Measurements from ENCODE around the gene TFB1M. TPM values are rescaled to one million over a fixed set of nuclear protein-coding genes. Genes with fewer than 3 reads are reported as not detected.

TFB1M gene
- polyA plus RNA-seq, 2 donors: 10.6 to 13.3 TPM

DNA sequence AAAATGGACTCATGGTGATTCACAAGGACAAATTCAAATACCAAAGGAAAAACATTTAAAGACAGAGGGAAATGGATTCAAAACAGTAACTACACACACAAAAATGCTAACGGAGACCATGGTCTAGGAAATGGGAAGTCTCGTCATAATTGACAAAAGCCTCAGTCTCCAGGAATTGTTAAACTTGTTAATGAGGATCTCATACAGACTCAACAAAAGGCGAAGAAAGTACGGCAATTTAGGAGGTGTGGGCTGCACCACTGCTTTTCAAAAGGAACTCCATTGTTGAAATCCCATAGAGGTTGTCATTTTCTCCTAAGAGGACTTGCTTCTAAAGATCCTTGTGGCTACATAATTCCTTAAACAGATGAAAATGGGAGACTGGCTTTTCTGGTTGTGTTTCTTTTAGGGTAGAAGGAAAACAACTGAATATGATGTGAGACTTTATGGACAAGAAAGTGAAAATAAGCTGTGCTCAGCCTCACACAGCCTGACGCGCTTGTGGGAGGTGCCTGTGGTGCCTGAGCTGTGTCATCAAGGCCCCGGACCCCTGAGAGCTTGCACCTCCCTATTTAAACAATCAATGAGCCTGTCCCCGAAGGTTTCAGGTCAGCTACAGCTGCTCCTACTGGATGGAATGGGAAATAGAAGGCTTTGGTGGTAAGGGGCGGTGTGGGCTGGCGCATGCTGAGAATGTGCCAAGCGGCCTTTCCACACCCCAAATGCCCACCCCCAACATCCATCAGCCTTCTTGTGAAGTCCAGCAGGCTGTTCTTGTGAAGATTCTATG, 53.0 kb downstream of the TFB1M start:
- WGBS, 2 donors: 94 to 95% methylated on average over 11 of the region's 11 CpGs
- no peak overlapping the region for H3K4me3 ChIP-seq (ENCODE audit: low read depth in 1 of 2, low read length in 2 of 2)
- no peaks in the 10 kb centered on the region for H3K27me3 ChIP-seq (ENCODE audit: control insufficient read depth in 1 of 2, insufficient read depth in 2 of 2, low read length in 2 of 2)
- no peaks in the 10 kb centered on the region for H3K9me3 ChIP-seq (ENCODE audit: control insufficient read depth in 2 of 2, insufficient read depth in 1 of 2, low read depth in 1 of 2, low read length in 1 of 2)
- H3K36me3 ChIP-seq (ENCODE audit: control insufficient read depth in 2 of 2, insufficient read depth in 2 of 2, low read length in 1 of 2): peaks cover 8 to 9% of the 10 kb centered on the region in 2 donors
- H3K27ac ChIP-seq (ENCODE audit: low read depth in 2 of 2, low read length in 1 of 2): no peak overlapping the region
- peaks cover 0 to 2% of the 10 kb centered on the region in 2 donors for H3K4me1 ChIP-seq (ENCODE audit: control insufficient read depth in 2 of 2, insufficient read depth in 2 of 2, low read length in 1 of 2)

DNA sequence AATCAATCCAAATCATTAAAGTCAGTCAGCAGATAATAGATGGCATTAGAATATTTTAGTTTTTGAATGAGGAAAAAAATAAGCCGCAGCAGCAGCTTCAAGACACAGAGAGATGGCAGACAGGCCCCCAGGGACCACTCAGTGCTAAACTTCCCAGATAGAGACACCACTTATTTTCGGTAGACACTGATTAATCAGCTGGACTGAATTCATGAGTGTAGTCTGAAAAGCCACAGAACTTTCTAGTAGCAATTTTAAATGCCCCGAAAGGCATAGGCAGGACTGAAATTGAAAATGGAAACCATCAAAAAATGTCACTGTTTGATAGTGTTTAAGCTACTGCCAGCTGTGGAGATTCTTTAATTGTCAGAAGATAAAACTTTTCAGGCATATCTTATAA, 53.6 kb downstream of the TFB1M start:
- peaks cover 8 to 9% of the 10 kb centered on the region in 2 donors for H3K36me3 ChIP-seq (ENCODE audit: control insufficient read depth in 2 of 2, insufficient read depth in 2 of 2, low read length in 1 of 2)
- no peaks in the 10 kb centered on the region for H3K27me3 ChIP-seq (ENCODE audit: control insufficient read depth in 1 of 2, insufficient read depth in 2 of 2, low read length in 2 of 2)
- WGBS, 2 donors: 61 to 63% methylated on average over 3 of the region's 3 CpGs
- H3K4me1 ChIP-seq (ENCODE audit: control insufficient read depth in 2 of 2, insufficient read depth in 2 of 2, low read length in 1 of 2): peaks cover 0 to 2% of the 10 kb centered on the region in 2 donors
- no peak overlapping the region for H3K27ac ChIP-seq (ENCODE audit: low read depth in 2 of 2, low read length in 1 of 2)
- no peak overlapping the region for H3K4me3 ChIP-seq (ENCODE audit: low read depth in 1 of 2, low read length in 2 of 2)
- no peaks in the 10 kb centered on the region for H3K9me3 ChIP-seq (ENCODE audit: control insufficient read depth in 2 of 2, insufficient read depth in 1 of 2, low read depth in 1 of 2, low read length in 1 of 2)

GRCh38 chr6:155259897-155260296, 54.4 kb downstream of the TFB1M start:
- Histone ChIP-seq H3K36me3 (ENCODE audit: control insufficient read depth in 2 of 2, insufficient read depth in 2 of 2, low read length in 1 of 2) (peaks cover 8 to 9% of the 10 kb centered on the region in 2 donors), H3K27ac (ENCODE audit: low read depth in 2 of 2, low read length in 1 of 2) (no peak overlapping the region), H3K9me3 (ENCODE audit: control insufficient read depth in 2 of 2, insufficient read depth in 1 of 2, low read depth in 1 of 2, low read length in 1 of 2) (no peaks in the 10 kb centered on the region), H3K4me1 (ENCODE audit: control insufficient read depth in 2 of 2, insufficient read depth in 2 of 2, low read length in 1 of 2) (peaks cover 0 to under 1% of the 10 kb centered on the region in 2 donors), H3K27me3 (ENCODE audit: control insufficient read depth in 1 of 2, insufficient read depth in 2 of 2, low read length in 2 of 2) (no peaks in the 10 kb centered on the region), H3K4me3 (ENCODE audit: low read depth in 1 of 2, low read length in 2 of 2) (no peak overlapping the region)
- 93 to 94% methylated on average over 5 of the region's 5 CpGs for WGBS, 2 donors

DNA sequence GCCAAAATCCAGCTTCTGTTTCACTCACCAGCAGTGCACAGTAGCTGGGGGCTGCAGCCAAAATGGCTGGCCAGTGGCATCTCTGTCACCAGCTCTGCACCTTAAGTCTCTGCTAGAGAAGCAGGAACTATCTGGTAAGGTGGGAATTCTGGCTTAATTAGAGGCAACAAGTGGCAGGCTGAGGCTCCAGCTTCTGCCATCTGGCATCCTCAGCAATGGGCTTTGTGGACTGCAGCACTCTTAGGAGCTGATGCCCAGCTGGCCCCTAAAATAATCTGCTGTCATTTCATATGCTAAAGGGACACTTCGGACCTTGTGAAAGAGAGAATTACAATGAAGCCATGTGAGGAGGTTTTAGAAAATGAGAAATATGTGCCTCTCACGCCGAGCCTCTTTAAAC, 55.1 kb downstream of the TFB1M start:
- no peak overlapping the region for H3K27ac ChIP-seq (ENCODE audit: low read depth in 2 of 2, low read length in 1 of 2)
- peaks cover 8 to 9% of the 10 kb centered on the region in 2 donors for H3K36me3 ChIP-seq (ENCODE audit: control insufficient read depth in 2 of 2, insufficient read depth in 2 of 2, low read length in 1 of 2)
- WGBS, 2 donors: 94 to 96% methylated on average over 3 of the region's 3 CpGs
- no peaks in the 10 kb centered on the region for H3K4me1 ChIP-seq (ENCODE audit: control insufficient read depth in 2 of 2, insufficient read depth in 2 of 2, low read length in 1 of 2)
- H3K4me3 ChIP-seq (ENCODE audit: low read depth in 1 of 2, low read length in 2 of 2): no peak overlapping the region
- no peaks in the 10 kb centered on the region for H3K9me3 ChIP-seq (ENCODE audit: control insufficient read depth in 2 of 2, insufficient read depth in 1 of 2, low read depth in 1 of 2, low read length in 1 of 2)
- no peaks in the 10 kb centered on the region for H3K27me3 ChIP-seq (ENCODE audit: control insufficient read depth in 1 of 2, insufficient read depth in 2 of 2, low read length in 2 of 2)

- H3K4me3 ChIP-seq (ENCODE audit: low read depth in 1 of 2, low read length in 2 of 2): no peak overlapping the region
- no peaks in the 10 kb centered on the region for H3K9me3 ChIP-seq (ENCODE audit: control insufficient read depth in 2 of 2, insufficient read depth in 1 of 2, low read depth in 1 of 2, low read length in 1 of 2)
- 91 to 95% methylated on average over 9 of the region's 9 CpGs for WGBS, 2 donors
- no peaks in the 10 kb centered on the region for H3K4me1 ChIP-seq (ENCODE audit: control insufficient read depth in 2 of 2, insufficient read depth in 2 of 2, low read length in 1 of 2)
- H3K27me3 ChIP-seq (ENCODE audit: control insufficient read depth in 1 of 2, insufficient read depth in 2 of 2, low read length in 2 of 2): no peaks in the 10 kb centered on the region
- H3K36me3 ChIP-seq (ENCODE audit: control insufficient read depth in 2 of 2, insufficient read depth in 2 of 2, low read length in 1 of 2): peaks cover 3 to 9% of the 10 kb centered on the region in 2 donors
- no peak overlapping the region for H3K27ac ChIP-seq (ENCODE audit: low read depth in 2 of 2, low read length in 1 of 2)
Observed at GRCh38 chr6:155257796-155258195, 56.5 kb downstream of the TFB1M start.

DNA sequence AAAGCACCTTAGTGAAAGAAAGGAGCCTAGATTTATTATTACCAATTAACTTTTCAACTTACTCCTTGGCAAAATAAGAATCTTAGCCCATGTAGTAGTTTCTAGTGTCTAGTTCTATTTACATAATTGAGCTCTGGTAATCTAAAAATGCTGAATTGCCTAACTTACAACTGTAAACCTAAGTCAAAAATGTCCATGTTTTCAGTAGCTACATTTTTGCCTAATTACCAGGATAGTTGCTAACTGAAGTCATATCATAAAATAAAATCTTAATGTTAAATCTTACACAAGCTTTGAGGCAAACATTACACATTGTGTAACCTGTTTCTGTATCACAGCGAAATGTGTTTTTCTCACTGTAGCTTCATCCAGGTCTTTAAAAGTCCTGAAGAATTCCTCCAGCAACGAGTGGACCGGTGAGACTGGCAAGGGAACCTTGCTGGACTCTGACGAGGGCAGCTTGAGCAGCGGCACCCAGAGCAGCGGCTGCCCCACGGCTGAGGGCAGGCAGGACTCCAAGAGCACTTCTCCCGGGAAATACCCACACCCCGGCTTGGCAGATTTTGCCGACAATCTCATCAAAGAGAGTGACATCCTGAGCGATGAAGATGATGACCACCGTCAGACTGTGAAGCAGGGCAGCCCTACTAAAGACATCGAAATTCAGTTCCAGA, 58.0 kb downstream of the TFB1M start:
- H3K36me3 ChIP-seq (ENCODE audit: control insufficient read depth in 2 of 2, insufficient read depth in 2 of 2, low read length in 1 of 2): peaks cover 3 to 9% of the 10 kb centered on the region in 2 donors
- no peak overlapping the region for H3K27ac ChIP-seq (ENCODE audit: low read depth in 2 of 2, low read length in 1 of 2)
- no peaks in the 10 kb centered on the region for H3K9me3 ChIP-seq (ENCODE audit: control insufficient read depth in 2 of 2, insufficient read depth in 1 of 2, low read depth in 1 of 2, low read length in 1 of 2)
- H3K4me3 ChIP-seq (ENCODE audit: low read depth in 1 of 2, low read length in 2 of 2): no peak overlapping the region
- WGBS, 2 donors: 81 to 84% methylated on average over 13 of the region's 13 CpGs
- H3K27me3 ChIP-seq (ENCODE audit: control insufficient read depth in 1 of 2, insufficient read depth in 2 of 2, low read length in 2 of 2): no peaks in the 10 kb centered on the region
- H3K4me1 ChIP-seq (ENCODE audit: control insufficient read depth in 2 of 2, insufficient read depth in 2 of 2, low read length in 1 of 2): no peaks in the 10 kb centered on the region

- Histone ChIP-seq H3K9me3 (ENCODE audit: control insufficient read depth in 2 of 2, insufficient read depth in 1 of 2, low read depth in 1 of 2, low read length in 1 of 2) (no peaks in the 10 kb centered on the region), H3K4me3 (ENCODE audit: low read depth in 1 of 2, low read length in 2 of 2) (no peak overlapping the region)
- WGBS, 2 donors: 83 to 90% methylated on average over 10 of the region's 10 CpGs
Observed at GRCh38 chr6:155254139-155254538, 60.1 kb downstream of the TFB1M start.

DNA sequence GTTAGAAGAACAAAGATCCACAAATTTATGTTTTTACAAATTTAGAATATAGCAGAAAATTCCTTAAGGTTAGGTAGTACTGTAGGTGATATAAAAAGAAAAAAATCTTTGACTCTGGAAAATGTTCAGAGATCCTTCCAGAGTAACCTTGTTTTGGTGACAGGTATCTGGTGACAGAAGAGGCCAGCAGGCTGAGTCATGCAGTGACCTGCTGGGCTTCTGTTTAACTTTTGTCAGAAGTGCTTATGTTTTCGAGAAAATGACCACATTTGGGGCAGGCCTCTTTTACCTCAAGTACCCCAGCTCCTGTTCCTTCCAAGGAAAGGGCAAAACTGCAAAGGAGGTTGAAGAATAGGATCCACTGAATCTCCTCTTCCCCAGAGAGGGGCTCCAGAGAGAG, 60.9 kb downstream of the TFB1M start:
- H3K27ac ChIP-seq (ENCODE audit: low read depth in 2 of 2, low read length in 1 of 2): no peak overlapping the region
- WGBS, 2 donors: 47 to 76% methylated on average over 1 of the region's 1 CpG
- no peak overlapping the region for H3K4me3 ChIP-seq (ENCODE audit: low read depth in 1 of 2, low read length in 2 of 2)
- no peaks in the 10 kb centered on the region for H3K27me3 ChIP-seq (ENCODE audit: control insufficient read depth in 1 of 2, insufficient read depth in 2 of 2, low read length in 2 of 2)
- peaks cover 0 to 5% of the 10 kb centered on the region in 2 donors for H3K36me3 ChIP-seq (ENCODE audit: control insufficient read depth in 2 of 2, insufficient read depth in 2 of 2, low read length in 1 of 2)
- no peaks in the 10 kb centered on the region for H3K4me1 ChIP-seq (ENCODE audit: control insufficient read depth in 2 of 2, insufficient read depth in 2 of 2, low read length in 1 of 2)
- H3K9me3 ChIP-seq (ENCODE audit: control insufficient read depth in 2 of 2, insufficient read depth in 1 of 2, low read depth in 1 of 2, low read length in 1 of 2): no peaks in the 10 kb centered on the region

More at GRCh38 chr6:155254139-155254538, 60.1 kb downstream of the TFB1M start:
- Histone ChIP-seq H3K27me3 (ENCODE audit: control insufficient read depth in 1 of 2, insufficient read depth in 2 of 2, low read length in 2 of 2) (no peaks in the 10 kb centered on the region), H3K36me3 (ENCODE audit: control insufficient read depth in 2 of 2, insufficient read depth in 2 of 2, low read length in 1 of 2) (peaks cover 0 to 7% of the 10 kb centered on the region in 2 donors), H3K4me1 (ENCODE audit: control insufficient read depth in 2 of 2, insufficient read depth in 2 of 2, low read length in 1 of 2) (no peaks in the 10 kb centered on the region), H3K27ac (ENCODE audit: low read depth in 2 of 2, low read length in 1 of 2) (no peak overlapping the region)

- no peaks in the 10 kb centered on the region for H3K27me3 ChIP-seq (ENCODE audit: control insufficient read depth in 1 of 2, insufficient read depth in 2 of 2, low read length in 2 of 2)
- no peaks in the 10 kb centered on the region for H3K9me3 ChIP-seq (ENCODE audit: control insufficient read depth in 2 of 2, insufficient read depth in 1 of 2, low read depth in 1 of 2, low read length in 1 of 2)
- no peak overlapping the region for H3K4me3 ChIP-seq (ENCODE audit: low read depth in 1 of 2, low read length in 2 of 2)
- 94 to 96% methylated on average over 8 of the region's 8 CpGs for WGBS, 2 donors
- H3K4me1 ChIP-seq (ENCODE audit: control insufficient read depth in 2 of 2, insufficient read depth in 2 of 2, low read length in 1 of 2): no peaks in the 10 kb centered on the region
- peaks cover 0 to 5% of the 10 kb centered on the region in 2 donors for H3K36me3 ChIP-seq (ENCODE audit: control insufficient read depth in 2 of 2, insufficient read depth in 2 of 2, low read length in 1 of 2)
- H3K27ac ChIP-seq (ENCODE audit: low read depth in 2 of 2, low read length in 1 of 2): no peak overlapping the region
Observed at GRCh38 chr6:155252581-155252980, 61.7 kb downstream of the TFB1M start.

Measured in esophagus (tissue), 2 donors.